Endothelial cell of umbilical vein (primary cell): ENCODE data around the gene DENND4B.

Experiments
- CTCF ChIP-seq, 2 donors: IDR thresholded peaks; 1 replicate in 1 of 2; 2 replicates in 1 of 2; pipeline ENCODE4 v1.5.1; 2011; ENCODE audit warnings: low read length in 2 of 2, mild to moderate bottlenecking in 2 of 2, moderate library complexity in 2 of 2, control low read depth in 1 of 2, inconsistent platforms in 1 of 2, low read depth in 1 of 2; ENCODE audit not compliant: insufficient read depth in 1 of 2; ENCODE audit errors: extremely low read depth in 1 of 2
- EZH2 ChIP-seq: IDR thresholded peaks from 2 replicates; pipeline ENCODE4 v1.6.1; 2012; ENCODE audit warnings: borderline replicate concordance, low read depth, mild to moderate bottlenecking, moderate library complexity, low read length, inconsistent platforms; ENCODE audit not compliant: severe bottlenecking
- JUN ChIP-seq: IDR thresholded peaks from 2 replicates; pipeline ENCODE4 v1.6.1; 2011; ENCODE audit warnings: borderline replicate concordance, low read depth; ENCODE audit not compliant: insufficient read length, insufficient read depth
- MAX ChIP-seq: IDR thresholded peaks from 2 replicates; pipeline ENCODE4 v1.6.1; 2011; ENCODE audit not compliant: insufficient read depth, insufficient read length
- POLR2A ChIP-seq: IDR thresholded peaks from 2 replicates; pipeline ENCODE4 v1.6.1; 2012; ENCODE audit warnings: low read depth, mild to moderate bottlenecking, control low read depth, low read length

GRCh38 chr1:153929981-153930948, 16.3 kb downstream of the DENND4B start:
- TF ChIP-seq CTCF (IDR thresholded peaks at IDR 0.05; ENCODE audit: extremely low read depth in 1 of 2, insufficient read depth in 1 of 2, low read depth in 1 of 2, low read length in 2 of 2) (no peak), JUN (no peak), EZH2 (no peak), POLR2A (no peak), MAX (no peak)
